Measurements from ENCODE around the gene DAB2. TPM values are rescaled to one million over a fixed set of nuclear protein-coding genes. Genes with fewer than 3 reads are reported as not detected.
A peak's percentile ranks its signal among the peaks of the same experiment; 100 is the strongest.

Gene DAB2
- 28.5 TPM for total RNA-seq
- long read RNA-seq, full-length matches to known transcripts, result 3 of 11 reads
- long read RNA-seq, partial matches to known transcripts, result 8 of 11 reads
- long read RNA-seq, other reads (novel, unspliced or antisense), result 0 of 11 reads

DNA sequence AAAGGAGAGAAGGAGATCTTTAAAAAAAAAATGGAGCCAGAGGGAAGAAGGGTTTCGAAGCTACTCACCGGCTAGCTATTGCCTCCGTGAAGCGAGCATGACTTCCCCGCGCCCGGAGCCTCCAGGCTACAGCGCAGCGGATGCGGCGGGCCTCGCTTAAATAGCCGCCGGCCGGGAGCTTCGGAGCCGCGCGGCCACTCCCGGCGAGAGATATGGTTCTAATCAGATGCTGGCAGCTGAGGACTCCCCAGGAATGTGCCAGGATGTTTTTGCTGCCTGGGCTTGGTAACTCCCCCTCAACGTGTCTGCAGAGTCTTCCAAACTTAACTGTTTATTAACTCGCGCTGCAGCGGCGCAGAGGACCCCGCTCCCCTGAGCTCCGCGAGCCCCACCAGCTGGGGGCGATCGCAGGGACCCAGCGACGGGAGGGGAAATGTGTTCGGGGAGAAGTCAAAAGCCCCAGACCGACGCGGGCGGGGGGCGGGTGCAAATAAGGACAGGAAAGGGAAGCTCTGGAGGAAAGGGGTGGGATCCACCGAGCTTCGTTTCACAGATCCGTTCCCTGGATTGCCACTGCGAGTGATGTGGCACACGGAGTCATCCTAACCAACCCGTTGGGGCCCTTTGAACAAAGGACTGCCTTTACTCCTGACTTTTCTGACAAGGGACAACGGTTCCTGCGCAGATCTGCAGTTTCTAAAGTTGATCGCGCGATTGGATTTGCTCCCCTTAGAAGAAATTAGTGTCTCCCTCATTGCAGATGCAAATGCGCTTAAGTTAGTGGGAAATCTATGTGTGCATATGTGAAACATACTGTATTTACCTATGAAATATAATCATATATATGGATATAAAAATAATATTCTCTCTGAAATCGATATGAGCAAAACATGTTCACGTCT, at the start of gene DAB2:
Gene DAB2 (minus strand): TSS at position 245 of the 902 bp plus-strand sequence. CDS start 30,660 bp downstream, outside the sequence.
- Histone ChIP-seq H3K27ac (replicated peaks) (peak within 1 kb of the TSS; percentile 90), H3K36me3 (no peaks in the 10 kb centered on the region), H3K4me3 (peak within 1 kb of the TSS; percentile 73), H3K9me3 (replicated peaks) (no peaks in the 10 kb centered on the region), H3K4me1 (peaks cover 63% of the 10 kb centered on the region), H3K27me3 (ENCODE audit: low read depth) (peaks cover 40% of the 10 kb centered on the region)
- TF ChIP-seq, protein P1, sequence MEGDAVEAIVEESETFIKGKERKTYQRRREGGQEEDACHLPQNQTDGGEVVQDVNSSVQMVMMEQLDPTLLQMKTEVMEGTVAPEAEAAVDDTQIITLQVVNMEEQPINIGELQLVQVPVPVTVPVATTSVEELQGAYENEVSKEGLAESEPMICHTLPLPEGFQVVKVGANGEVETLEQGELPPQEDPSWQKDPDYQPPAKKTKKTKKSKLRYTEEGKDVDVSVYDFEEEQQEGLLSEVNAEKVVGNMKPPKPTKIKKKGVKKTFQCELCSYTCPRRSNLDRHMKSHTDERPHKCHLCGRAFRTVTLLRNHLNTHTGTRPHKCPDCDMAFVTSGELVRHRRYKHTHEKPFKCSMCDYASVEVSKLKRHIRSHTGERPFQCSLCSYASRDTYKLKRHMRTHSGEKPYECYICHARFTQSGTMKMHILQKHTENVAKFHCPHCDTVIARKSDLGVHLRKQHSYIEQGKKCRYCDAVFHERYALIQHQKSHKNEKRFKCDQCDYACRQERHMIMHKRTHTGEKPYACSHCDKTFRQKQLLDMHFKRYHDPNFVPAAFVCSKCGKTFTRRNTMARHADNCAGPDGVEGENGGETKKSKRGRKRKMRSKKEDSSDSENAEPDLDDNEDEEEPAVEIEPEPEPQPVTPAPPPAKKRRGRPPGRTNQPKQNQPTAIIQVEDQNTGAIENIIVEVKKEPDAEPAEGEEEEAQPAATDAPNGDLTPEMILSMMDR (IDR thresholded peaks at IDR 0.05; ENCODE audit: borderline replicate concordance), result peak; percentile 64
- intact Hi-C loops (cut with micrococcal nuclease), result loop anchor here (10.0 kb wide), 1 partner anchor 120 kb away; no protein-coding TSS in a partner anchor
- peak; percentile 89 for DNase-seq

DNA sequence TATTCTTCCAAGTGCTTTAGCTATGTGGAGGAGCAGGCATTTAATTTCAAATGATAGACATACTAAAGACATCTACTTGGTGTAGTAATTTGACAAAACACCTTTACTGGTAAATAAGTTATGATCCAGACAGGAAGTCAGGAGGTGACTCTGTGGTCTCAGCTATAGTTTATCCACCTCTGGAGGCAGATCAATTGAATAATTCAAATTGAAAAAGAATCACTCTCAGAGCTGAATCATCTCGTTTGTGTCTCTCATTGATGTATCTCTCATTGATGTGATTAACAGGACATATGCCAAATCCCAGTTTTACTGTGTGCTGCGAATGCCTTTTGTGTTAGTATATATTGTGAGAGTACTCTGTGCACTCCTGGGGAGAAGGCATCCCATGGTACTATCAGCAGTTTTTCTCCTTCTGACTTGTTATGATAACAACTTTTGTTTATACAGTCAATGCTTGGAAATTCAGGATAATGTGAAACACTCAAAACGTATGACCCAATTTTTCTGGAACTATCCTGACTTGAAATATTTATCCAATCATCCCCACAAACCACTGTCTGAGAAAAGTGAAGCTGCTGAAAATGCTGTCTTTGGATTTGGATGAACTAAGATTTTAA, 48.5 kb upstream of the DAB2 start:
- Histone ChIP-seq H3K9me3 (replicated peaks) (no peaks in the 10 kb centered on the region), H3K27ac (replicated peaks) (no peak overlapping the region), H3K4me3 (no peak overlapping the region), H3K36me3 (no peaks in the 10 kb centered on the region), H3K27me3 (ENCODE audit: low read depth) (no peaks in the 10 kb centered on the region), H3K4me1 (no peaks in the 10 kb centered on the region)
- DNase-seq, result no peak
- intact Hi-C loops (cut with micrococcal nuclease), result no loop called here
- TF ChIP-seq, protein P1 (IDR thresholded peaks at IDR 0.05; ENCODE audit: borderline replicate concordance), result no peak

DNA sequence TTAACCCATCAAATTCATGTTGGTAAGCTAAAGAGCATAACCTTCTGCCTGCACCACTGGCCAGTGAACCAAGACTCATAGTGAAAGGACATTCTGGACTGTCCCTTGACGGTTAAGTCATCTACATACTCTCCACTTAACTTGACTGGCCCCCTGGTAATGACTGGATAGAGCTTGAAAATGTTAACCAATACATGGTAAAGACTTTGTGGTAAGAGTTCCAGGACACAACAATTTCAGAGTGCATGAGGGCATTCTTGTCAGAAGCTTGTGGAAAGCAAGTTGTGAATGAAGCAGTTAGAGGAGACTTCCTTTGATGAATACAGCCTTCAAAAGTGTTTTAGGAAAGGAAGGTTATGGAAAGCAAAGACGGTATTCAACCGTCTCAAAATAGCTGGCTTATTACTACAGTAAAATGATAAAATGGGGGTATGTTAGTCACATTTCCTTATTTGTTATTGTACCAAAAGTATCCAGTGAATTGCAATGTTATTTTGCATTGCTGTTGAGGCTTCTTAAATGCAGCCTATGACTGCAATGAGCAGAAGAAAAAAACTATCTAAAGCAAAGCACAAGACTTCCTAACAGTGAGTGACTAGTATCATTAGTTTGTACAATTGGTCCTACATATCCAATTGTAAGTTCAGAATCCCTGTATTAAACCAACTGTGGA, 47.2 kb upstream of the DAB2 start:
- H3K4me3 ChIP-seq, result no peak overlapping the region
- no peaks in the 10 kb centered on the region for H3K36me3 ChIP-seq
- TF ChIP-seq, protein P1 (IDR thresholded peaks at IDR 0.05; ENCODE audit: borderline replicate concordance), result no peak
- H3K9me3 ChIP-seq (replicated peaks), result no peaks in the 10 kb centered on the region
- H3K4me1 ChIP-seq, result no peaks in the 10 kb centered on the region
- no peak overlapping the region for H3K27ac ChIP-seq (replicated peaks)
- intact Hi-C loops (cut with micrococcal nuclease), result no loop called here
- no peak for DNase-seq
- H3K27me3 ChIP-seq (ENCODE audit: low read depth), result no peaks in the 10 kb centered on the region

DNA sequence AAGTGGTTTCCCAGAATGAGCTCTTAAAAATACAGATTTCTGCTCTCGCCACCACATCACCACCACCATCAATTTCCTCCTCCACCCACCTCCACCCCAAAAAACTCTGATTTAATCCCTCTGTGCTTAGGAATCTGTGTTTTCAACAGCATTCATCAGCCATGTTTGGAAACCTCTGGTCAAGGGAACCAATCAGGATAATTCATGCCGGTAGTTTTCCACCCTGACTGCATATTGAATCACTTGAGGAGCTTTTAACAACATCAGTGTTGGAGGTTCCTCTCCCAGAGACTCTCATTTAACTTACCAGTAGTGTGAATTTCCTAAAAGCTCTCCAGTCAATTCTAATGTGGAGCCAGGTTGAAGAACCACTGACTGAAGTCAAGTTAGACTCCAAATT, 46.0 kb upstream of the DAB2 start:
- peak overlapping the region; percentile 33 for H3K27ac ChIP-seq (replicated peaks)
- no peaks in the 10 kb centered on the region for H3K9me3 ChIP-seq (replicated peaks)
- intact Hi-C loops (cut with micrococcal nuclease), result no loop called here
- TF ChIP-seq, protein P1 (IDR thresholded peaks at IDR 0.05; ENCODE audit: borderline replicate concordance), result no peak
- no peaks in the 10 kb centered on the region for H3K27me3 ChIP-seq (ENCODE audit: low read depth)
- H3K4me3 ChIP-seq, result no peak overlapping the region
- H3K36me3 ChIP-seq, result no peaks in the 10 kb centered on the region
- peaks cover 5% of the 10 kb centered on the region for H3K4me1 ChIP-seq
- no peak for DNase-seq

DNA sequence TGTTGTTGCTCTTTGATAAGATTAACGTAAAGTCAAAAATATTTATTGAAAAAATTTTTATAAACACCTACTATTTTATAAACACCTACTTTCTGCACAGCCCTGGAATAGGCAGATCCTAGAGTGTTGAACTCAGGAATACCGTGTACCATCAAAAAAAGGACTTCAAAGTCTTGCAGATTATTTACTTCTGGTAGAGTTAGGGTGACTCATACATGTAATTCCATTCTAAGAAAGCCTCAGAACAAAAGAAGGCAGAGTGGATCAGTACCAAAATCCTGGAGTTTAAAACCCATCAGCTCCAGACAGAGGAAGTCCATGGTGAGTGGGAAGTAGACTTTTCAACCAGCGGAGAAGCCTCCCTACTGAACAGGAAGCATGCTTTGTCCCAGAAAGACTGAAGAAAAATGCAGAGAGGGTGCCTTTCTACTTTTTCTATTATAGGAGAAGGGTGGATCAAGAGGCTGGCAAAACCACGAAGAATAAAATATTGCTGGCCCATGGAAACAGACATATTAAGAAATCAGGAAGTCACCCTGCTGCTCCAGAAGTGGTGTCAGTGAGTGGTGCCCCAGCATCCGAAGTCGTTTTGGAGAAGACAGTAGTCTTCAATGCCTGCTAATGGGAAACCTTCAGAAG, 45.1 kb upstream of the DAB2 start:
- intact Hi-C loops (cut with micrococcal nuclease), result no loop called here
- TF ChIP-seq, protein P1 (IDR thresholded peaks at IDR 0.05; ENCODE audit: borderline replicate concordance), result no peak
- Histone ChIP-seq H3K4me3 (no peak overlapping the region), H3K4me1 (peaks cover 11% of the 10 kb centered on the region), H3K27me3 (ENCODE audit: low read depth) (no peaks in the 10 kb centered on the region), H3K9me3 (replicated peaks) (no peaks in the 10 kb centered on the region), H3K36me3 (no peaks in the 10 kb centered on the region), H3K27ac (replicated peaks) (peak overlapping the region; percentile 33)
- no peak for DNase-seq

All from left ventricle myocardium inferior (tissue), 1 donor.